Limb (tissue), 2 donors: Measurements from ENCODE around the gene GRAP2.

Source experiments
- DNase-seq, 2 donors: peaks; one replicate each; pipeline ENCODE4 v3.0.0-alpha.2; 2016; ENCODE audit errors: extremely low spot score in 2 of 2

Gene GRAP2

GRCh38 chr22:40009951-40010671 lies 109.2 kb downstream of the GRAP2 start:
- DNase-seq: no peak

DNA sequence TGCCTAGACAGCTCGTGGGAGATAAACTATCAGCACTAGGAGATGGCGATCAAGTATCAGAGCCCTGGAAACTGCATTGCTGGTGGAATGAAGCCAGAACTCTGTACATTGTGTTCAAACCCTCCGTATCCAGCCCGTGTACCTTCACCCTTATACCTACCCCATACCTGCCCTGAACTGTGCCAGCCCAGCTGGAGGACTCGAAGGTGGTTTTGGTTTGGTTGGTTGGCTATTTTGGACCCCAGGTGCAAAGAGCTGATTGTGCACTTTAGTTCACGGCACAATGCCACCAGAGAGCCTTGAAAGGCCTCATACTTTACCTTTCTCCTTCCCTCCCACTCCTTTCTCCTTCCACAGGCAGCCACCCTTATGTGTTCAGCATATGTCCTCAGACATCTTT lies 109.9 kb downstream of the GRAP2 start:
- no peak for DNase-seq

DNA sequence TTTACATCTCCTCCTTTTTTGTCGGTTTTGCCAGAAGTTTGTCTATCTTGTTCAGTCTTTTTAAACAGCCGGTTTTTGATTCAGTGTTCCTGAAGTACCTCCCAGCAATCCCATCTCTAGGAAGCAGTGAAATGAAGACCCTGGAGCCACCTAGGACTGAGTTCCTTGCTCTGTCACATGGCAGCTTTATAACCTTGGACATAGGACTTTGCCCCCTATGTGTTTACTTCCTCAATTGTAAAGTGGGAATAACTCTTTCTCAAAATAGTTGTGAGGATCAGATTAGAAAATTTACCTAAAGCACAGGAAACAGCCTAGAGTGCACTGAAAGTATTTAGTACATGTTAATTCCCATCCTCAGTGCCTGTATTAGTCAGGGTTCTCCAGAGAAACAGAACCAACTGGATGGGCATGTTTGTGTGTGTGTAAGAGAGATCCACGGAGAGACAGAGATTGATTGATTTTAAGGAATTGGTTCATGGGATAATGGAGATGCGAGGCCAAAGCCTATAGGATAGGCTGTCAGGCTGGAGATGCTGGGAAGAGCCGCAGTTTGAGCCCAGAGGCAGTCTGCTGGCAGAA lies 113.9 kb downstream of the GRAP2 start:
- DNase-seq: no peak

- no peak for DNase-seq
Observed at GRCh38 chr22:40015358-40015976, 114.6 kb downstream of the GRAP2 start.

DNA sequence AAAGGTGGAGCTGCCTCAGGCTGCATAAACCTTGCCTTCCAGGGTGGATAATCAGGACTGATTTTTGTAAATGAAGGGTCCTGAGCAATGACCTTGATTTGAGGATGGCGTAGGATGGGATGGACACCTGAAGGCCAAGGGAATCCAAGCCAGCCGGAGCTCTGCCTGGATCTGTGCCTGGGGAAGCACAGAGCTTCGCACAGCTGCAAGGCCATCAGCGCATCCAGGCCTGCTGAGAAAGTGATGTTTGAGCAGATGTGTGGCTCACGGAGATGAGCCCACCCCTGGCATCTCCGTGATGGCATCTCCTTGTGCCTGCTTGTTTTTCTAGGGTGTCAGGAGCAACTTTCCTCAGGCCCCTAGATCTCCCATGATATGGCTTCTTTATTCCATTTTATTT lies 117.2 kb downstream of the GRAP2 start:
- no peak for DNase-seq

GRCh38 chr22:40019100-40019499 lies 118.2 kb downstream of the GRAP2 start:
- no peak for DNase-seq

DNA sequence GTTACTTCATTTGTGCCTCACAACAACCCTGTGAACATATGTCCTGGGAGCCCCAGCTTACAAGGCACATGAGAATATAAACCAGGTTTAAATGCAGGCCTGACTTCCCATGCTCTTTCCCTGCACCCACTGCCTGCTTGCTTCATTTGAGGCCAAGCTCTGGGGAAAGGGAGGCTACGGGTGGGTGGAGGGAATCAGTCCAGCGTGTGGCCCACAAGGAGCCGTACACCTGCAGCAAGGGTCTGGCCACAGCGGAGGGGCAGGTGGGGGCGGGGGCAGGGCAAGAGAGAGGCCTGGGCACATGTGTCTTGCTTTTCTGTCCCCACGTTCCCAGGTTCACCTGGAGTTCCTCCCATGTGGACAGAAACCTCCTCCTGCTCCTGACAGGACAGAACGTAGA lies 120.1 kb downstream of the GRAP2 start:
- DNase-seq: no peak

DNA sequence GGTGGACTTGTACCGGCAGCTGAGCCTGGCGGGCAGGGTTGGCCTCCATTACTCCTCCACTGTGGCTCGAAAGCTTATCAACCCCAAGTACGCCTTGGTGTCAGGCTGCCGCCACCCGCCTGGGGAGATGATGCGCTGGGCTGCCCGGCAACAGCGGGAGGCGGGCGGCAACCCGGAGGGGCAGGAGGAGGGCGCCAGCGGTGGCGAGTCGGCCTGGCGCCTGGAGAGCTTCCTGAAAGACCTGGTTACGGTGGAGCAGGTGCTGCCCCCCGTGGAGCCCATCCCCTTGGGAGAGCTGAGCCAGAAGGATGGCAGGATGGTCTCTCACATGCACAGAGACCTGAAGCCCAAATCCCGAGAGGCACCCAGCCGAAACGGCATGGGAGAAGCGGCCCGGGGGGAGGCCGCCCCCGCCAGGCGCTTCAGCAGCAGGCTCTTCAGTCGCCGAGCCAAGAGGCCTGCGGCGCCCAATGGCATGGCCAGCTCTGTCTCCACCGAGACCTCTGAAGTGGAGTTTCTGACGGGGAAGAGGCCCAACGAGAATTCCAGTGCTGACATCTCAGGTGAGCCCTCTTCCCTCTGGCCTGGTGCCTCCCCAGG lies 120.6 kb downstream of the GRAP2 start:
- DNase-seq: no peak

DNA sequence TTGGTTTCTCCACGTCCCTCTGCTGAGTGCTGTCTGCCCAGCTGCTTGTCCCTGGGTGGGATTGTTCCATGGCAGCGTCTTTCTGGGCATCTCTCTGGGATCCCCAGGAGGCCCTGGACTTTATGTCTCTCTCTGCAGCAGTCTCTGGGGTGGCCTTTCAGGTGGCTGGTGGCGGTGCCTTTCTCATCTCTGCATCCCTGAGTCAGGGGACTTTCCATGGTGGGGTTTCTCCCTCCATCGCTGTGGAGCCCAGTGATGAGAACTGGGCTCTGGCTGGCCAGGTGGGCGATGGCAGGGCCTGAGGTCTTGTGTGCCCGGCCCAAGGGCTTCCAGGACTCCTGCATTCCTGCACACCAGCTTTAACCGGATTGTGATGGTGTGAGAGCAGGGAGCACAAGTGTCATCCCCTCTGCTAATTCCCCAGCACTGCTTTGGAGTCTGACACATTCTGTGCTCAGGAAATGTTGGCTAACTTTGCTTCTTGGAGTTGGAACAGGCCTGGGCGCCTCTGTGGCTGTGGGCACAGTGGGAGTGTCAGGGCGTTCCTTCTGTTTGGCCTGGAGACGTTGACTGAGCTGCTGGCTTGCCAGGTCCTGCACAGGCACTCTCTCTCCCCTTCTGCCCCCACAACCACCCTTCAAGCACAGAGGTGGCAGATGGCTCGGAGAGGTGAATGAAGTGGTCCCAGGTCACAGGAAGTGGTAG lies 121.8 kb downstream of the GRAP2 start:
- no peak for DNase-seq
